ENCODE results near the gene LYPD5.
"Not testable (repeated sequence)": the region's sequence is repeated elsewhere in the genome, so short reads cannot be mapped to it uniquely, and the experiment has no call there.

The LYPD5 gene

GRCh38 chr19:43776286-43776685 lies 26.0 kb downstream of the LYPD5 start:
- peak; percentile 52 for DNase-seq

DNA sequence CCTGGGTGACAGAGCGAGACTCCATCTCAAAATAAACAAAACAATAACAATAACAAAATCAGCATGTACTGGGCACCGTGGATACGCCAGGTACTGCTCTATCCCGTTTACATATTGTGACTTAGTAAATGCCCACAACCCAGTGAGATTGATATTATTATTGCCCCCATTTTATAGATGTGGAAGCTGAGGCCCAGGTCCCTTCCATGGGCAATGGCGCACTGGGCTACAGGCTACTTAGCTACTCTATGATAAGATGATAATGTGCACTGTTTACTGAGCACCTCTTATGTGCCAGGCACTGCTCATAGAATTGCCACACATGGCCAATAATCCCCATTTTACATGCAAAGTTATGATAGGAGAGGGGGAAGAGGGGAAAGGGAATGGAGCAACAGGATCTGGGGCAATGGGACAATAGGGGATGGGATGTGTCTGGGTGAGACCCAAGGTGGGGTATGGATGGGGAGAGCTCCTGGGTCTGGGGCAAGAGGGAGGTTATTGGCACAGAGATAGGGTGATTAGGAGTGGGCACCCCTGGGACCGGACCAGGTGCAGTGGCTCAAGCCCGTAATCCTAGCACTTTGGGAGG lies 26.9 kb downstream of the LYPD5 start:
- DNase-seq = no peak

DNA sequence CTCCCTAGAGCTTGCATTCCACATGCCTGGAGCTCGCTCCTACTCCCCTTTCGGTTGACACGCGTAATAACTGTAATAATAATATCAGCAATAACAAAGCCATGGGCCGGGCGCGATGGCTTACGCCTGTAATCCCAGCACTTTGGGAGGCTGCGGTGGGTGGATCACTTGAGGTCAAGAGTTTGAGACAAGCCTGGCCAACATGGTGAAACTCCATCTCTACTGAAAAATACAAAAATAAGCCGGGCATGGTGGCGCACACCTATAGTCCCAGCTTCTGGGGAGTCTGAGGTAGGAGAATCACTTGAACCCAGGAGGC lies 27.3 kb downstream of the LYPD5 start:
- not testable (repeated sequence) for DNase-seq

DNA sequence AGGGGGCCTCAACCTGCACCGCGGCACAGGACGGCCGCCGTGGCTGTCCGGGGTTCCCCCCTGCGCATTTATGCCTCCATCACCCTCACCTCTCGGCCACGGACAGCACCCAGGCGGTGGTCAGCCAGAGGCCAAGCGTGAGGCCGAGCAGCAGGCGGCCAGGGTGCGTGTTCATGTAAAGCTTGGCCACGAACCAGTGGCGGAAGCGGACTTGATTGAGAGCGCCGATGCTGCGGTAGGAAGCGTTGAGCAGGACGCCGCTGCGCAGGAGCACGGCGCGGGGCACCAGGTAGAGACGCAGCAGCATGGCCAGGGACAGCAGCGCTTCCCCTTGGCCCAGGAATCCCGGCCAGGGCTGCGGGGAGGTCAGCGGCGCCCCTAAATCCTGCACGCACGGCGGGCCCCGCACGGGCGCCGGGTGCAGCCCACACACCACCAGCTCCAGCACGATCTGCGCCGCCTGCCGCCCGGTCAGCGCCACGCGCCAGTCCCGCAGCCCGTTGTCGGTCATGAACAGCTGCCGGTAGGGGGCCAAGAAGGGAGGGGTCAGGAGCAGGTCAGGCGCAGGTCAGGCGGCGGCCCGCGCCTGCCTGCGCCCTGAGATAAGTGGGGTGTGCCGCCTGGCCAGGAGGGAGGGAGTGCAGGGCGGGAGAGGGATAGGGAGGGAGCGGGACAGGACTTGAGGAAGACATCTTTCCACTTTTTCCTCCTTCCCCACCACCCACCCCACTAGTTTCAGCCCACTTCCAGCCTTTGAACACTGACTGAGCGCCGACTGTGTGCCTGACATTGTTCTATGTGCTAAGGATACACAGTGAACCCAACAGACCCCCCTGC lies 27.9 kb downstream of the LYPD5 start:
- DNase-seq = no peak

DNA sequence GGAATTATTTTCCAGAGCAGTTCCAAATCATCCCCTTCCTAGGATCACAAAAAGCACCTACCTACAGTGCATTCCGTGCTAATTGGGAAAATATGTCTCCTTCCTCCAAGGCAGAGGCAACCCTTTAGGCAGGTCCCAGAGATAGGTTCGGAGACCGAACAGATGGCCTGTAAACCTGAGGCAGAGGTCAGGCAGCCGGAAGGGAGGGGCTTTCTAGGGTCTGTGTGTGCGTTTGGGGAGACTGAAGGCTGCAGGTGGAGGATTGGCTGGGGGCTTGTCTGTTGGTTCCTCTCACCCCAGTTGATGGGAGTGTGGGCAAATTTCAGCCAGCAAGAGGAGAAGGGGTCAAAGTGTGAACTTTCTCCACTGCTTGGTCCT lies 28.5 kb downstream of the LYPD5 start:
- DNase-seq = no peak

GRCh38 chr19:43769256-43769655 lies 33.0 kb downstream of the LYPD5 start:
- DNase-seq = no peak

- DNase-seq = no peak
These were observed 33.8 kb downstream of the LYPD5 start for GRCh38 chr19:43768273-43769050.

- DNase-seq = no peak
These were observed 34.4 kb downstream of the LYPD5 start for GRCh38 chr19:43767818-43768217.

DNA sequence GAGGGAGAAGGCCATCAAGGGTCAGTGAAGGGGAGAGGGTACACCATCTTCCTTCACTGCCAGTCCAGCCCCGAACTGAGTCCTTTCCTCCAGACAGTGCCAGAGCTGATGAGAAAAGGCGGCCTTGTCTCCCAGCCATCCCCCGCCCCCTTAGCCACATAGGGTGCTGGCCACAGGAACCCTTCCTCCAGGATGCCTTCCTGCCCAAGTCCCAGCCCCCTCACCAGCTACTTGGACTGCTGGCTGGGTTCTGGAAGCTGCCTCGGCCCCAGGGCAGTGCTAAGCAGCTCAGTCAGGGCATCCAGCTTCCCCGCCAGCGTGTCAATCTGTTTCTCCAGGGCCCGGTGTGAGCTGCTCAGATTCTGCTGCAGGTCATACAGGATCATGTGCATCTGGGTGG lies 34.9 kb downstream of the LYPD5 start:
- DNase-seq = no peak

DNA sequence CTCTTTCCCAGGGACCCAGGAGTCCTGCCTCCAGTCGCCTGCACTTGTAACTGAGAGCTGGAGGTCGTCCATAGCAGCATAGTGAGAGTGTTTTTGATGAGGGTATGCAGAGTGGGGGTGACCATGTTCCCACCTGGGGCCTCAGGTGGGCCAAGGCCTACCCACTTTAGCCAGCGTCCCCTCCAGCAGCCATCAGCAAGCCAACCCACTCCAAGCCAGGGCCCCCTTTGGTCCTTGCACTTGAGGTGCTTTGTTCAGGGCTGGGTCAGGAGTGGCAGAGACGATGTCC lies 35.5 kb downstream of the LYPD5 start:
- no peak for DNase-seq

- peak; percentile 83 for DNase-seq
These were observed 37.0 kb downstream of the LYPD5 start for GRCh38 chr19:43765109-43765876.

DNA sequence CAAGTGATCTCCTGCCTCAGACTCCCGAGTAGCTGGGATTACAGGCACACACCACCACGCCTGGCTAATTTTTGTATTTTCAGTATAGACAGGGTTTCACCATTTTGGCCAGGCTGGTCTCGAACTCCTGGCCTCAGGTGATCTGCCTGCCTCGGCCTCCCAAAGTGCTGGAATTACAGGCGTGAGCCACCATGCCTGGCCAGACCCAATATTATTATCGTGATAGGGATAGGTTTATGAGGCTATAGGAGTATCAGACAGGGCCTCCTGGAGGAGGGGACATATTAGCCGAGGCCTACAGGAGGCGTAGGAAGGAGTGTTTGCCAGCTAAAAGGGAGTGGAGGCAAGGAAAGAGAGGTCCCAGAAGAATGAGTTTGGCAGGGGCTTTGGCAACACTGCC lies 37.6 kb downstream of the LYPD5 start:
- not testable (repeated sequence) for DNase-seq

DNA sequence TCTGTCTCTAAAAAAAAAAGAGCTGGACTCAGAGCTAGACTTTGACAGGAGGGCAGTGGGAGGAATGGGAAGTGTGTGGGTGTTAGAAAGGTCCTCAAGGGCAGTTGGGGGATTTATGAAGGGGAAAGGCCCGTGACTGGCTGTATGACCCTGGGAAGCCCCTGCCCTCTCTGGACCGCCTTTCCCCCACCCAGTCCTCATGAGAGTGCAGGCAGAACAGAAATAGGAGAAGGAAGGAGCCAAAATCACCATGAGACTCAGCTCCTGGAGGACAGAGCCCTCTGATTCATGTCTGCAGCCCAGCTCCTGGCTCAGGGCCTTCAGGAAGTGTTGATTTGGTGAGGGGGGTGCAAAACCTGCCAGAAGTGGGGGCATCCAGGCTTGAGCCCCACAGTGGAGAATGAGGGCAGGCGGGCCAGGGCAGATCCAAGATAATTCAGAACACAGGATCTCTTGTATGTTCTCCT lies 38.7 kb downstream of the LYPD5 start:
- no peak for DNase-seq

DNA sequence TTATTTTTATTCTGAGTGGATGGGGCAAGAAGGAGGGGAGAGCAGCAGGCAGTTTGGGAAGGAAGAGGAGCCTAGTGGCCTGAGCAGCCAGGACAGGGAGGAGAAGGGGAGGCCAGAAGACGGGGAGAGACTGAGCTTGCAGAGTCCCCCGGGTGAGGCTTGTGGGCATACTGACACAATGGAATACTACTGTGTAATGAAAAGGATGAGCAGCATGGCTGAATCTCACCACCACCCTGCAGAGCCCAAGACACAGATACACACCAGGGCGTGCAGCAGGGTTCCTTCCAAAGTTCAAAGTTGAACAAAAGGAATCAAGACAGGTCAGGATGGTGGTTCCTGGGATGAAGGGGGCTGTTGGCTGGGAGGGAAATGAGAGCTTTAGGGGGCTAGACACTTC lies 39.4 kb downstream of the LYPD5 start:
- DNase-seq = no peak

DNA sequence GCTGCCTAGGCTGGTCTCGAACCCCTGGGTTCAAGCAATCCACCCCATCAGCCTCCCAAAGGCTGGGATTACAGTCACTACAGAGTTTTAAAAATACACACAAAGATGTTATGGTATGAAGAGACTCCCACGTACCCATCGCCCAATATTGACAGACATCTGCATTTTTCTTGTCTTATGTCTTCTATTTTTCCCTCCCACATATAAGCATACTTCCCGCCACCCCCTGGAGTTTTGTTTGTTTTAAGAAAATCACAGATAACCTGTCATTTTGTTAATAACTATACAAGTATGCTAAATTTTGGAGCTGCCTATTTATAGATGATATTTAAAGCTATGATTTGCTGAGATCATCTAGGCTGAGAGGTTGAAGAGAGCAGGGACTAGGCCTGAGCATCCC lies 41.3 kb downstream of the LYPD5 start:
- DNase-seq = no peak

DNA sequence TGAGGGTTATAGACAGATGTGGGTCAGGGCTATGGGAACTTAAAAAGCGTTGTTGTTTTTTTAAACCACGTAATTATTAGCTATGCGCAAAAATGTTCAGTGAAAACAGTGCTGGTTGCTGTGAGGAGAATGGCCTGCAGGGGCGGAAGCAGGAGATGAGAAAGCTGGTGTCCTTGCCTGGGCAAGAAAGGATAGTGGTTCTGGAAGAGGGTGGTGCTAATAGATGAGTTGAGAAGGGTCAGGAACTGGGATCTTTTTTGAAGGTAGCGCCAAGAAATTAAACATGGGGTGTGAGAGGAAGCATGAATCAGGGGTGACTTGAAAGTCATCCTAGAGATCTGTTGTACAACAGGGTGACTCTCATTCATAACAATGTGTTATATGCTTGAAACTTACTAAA lies 42.7 kb downstream of the LYPD5 start:
- DNase-seq = no peak

GRCh38 chr19:43755256-43755801 lies 46.9 kb downstream of the LYPD5 start:
- DNase-seq = peak; percentile 83

- peak; percentile 99 for DNase-seq
These were observed 47.6 kb downstream of the LYPD5 start, which contains the start of gene SMG9 for GRCh38 chr19:43754503-43755255. Gene SMG9, minus strand, starts transcription at chr19:43754962. Its CDS starts 4,221 bp downstream, at chr19:43750741.

DNA sequence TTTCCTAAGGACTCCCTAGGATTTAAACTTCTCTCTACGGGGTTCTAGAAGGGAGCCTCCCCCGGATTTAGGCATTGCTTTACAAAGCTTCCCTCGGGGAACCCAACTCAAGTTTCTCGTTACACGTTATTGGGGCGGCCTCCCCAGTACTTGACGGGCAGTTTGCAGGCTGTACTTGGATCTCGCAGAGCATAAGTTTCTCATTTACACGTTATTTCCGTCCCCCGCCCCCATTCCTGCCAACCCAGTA lies 48.1 kb downstream of the LYPD5 start:
- no peak for DNase-seq

- DNase-seq = no peak
These were observed 49.9 kb downstream of the LYPD5 start for GRCh38 chr19:43752287-43752875.

DNA sequence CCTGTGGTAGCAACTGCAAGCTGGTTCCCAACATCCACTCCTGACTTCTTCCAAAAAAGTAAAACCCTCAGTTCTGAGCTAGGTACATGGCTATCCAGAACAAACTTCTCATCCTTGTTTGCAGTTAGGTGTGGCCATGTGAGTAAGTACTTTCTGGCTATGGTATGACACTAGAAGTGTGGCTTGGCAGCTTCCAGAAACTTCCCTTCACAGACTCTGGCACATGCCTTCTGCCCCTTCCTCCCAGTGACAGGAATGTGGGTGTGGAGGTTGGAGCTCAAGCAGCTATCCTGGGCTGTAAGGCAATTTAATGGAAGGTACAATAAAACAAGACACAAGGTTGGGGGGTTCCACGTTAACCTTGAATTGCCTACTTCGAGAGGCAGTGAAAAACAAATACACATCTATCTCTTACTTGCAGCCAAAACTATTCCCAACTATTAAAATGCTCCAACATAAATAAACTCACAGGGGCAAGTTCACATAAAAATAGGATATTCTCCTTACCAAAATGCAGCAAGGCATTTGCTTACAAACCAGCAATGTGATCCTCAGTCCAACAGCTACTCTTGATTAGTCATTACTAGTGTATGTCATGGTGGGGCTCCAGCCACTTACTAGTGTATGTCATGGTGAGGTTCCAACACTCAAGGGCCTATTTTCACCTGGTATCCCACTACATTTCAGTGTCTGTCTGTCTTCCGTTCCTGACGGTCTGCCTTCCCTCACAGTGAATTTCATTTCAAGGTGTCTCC lies 50.6 kb downstream of the LYPD5 start:
- no peak for DNase-seq
